SK-N-MC (cell line): ENCODE results near the gene CPNE5.

Experiments
- EZH2 ChIP-seq: fragments of 200-600 bp; sonication (generic); IDR thresholded peaks from one replicate; pipeline ENCODE4 v1.6.1; 2017; ENCODE audit warnings: antibody characterized with exemption
- FOXP2 ChIP-seq: optimal IDR thresholded peaks from 2 replicates; pipeline ENCODE3; 2011; ENCODE audit warnings: mild to moderate bottlenecking, moderate library complexity; ENCODE audit not compliant: insufficient read depth; ENCODE audit errors: extremely low read length, control extremely low read depth
- POLR2AphosphoS5 ChIP-seq: IDR thresholded peaks from 2 replicates; pipeline ENCODE4 v1.6.1; 2012; ENCODE audit warnings: mild to moderate bottlenecking, low read depth, low read length, borderline replicate concordance

- TF ChIP-seq EZH2, result no peak
- no peak for TF ChIP-seq POLR2AphosphoS5
- TF ChIP-seq FOXP2, result no peak
Observed at GRCh38 chr6:36692861-36693702, 146.2 kb downstream of the CPNE5 start.
